ENCODE measurements around the gene KANSL1. TPM values are rescaled to one million over a fixed set of nuclear protein-coding genes. Genes with fewer than 3 reads are reported as not detected.
A peak's percentile ranks its signal among the peaks of the same experiment; 100 is the strongest.

Gene KANSL1
- polyA plus RNA-seq, 1 of the 3 experiments (the other 2 are of a cell fraction) = 10.0 TPM

DNA sequence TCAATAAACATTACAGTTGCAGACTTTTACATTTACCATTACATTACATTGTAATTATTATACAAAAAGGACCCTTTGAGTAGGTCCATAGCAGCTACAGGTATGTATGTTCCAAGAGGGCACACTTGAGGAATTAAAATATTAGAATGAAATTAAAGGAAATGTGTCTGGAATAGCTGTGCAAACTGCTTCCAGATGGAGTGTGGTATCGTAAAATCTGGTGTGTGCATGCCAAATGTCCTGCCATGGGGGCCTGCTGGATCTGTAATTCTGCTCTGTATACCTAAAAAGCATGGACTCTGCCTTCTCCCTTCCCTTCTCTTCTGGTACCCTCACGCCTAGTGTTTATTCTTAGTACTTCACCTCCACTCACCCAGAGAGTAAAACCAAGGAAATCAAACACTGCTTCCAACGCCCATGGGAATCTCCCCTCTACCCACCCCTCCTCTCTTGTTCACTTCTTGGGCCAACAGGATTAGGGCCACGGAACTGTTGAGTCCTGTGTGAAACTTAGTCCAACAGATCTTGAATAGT is 155.4 kb downstream of the KANSL1 start:
- no peaks in the 10 kb centered on the region for H3K9me3 ChIP-seq
- 91% methylated on average over 4 of the region's 4 CpGs for WGBS (ENCODE audit: low lambda C conversion rate)
- TF ChIP-seq TCF12 (IDR thresholded peaks at IDR 0.05) (no peak), FOXM1 (IDR thresholded peaks at IDR 0.05; ENCODE audit: low read depth) (no peak), MEF2A (IDR thresholded peaks at IDR 0.05; ENCODE audit: borderline replicate concordance, low read depth) (no peak), MXI1 (IDR thresholded peaks at IDR 0.05; ENCODE audit: low read depth, low read length) (no peak), NFIC (IDR thresholded peaks at IDR 0.05; ENCODE audit: borderline replicate concordance) (no peak), RCOR1 (IDR thresholded peaks at IDR 0.05; ENCODE audit: low read length) (peak; percentile 55; the same call in 1 of the 2 replicates)
- TF ChIP-seq, protein P1, sequence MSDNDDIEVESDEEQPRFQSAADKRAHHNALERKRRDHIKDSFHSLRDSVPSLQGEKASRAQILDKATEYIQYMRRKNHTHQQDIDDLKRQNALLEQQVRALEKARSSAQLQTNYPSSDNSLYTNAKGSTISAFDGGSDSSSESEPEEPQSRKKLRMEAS (IDR thresholded peaks at IDR 0.05; ENCODE audit: low read depth) = no peak
- TF ChIP-seq, protein P2, sequence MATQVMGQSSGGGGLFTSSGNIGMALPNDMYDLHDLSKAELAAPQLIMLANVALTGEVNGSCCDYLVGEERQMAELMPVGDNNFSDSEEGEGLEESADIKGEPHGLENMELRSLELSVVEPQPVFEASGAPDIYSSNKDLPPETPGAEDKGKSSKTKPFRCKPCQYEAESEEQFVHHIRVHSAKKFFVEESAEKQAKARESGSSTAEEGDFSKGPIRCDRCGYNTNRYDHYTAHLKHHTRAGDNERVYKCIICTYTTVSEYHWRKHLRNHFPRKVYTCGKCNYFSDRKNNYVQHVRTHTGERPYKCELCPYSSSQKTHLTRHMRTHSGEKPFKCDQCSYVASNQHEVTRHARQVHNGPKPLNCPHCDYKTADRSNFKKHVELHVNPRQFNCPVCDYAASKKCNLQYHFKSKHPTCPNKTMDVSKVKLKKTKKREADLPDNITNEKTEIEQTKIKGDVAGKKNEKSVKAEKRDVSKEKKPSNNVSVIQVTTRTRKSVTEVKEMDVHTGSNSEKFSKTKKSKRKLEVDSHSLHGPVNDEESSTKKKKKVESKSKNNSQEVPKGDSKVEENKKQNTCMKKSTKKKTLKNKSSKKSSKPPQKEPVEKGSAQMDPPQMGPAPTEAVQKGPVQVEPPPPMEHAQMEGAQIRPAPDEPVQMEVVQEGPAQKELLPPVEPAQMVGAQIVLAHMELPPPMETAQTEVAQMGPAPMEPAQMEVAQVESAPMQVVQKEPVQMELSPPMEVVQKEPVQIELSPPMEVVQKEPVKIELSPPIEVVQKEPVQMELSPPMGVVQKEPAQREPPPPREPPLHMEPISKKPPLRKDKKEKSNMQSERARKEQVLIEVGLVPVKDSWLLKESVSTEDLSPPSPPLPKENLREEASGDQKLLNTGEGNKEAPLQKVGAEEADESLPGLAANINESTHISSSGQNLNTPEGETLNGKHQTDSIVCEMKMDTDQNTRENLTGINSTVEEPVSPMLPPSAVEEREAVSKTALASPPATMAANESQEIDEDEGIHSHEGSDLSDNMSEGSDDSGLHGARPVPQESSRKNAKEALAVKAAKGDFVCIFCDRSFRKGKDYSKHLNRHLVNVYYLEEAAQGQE (IDR thresholded peaks at IDR 0.05; ENCODE audit: low read depth, low read length) = no peak

DNA sequence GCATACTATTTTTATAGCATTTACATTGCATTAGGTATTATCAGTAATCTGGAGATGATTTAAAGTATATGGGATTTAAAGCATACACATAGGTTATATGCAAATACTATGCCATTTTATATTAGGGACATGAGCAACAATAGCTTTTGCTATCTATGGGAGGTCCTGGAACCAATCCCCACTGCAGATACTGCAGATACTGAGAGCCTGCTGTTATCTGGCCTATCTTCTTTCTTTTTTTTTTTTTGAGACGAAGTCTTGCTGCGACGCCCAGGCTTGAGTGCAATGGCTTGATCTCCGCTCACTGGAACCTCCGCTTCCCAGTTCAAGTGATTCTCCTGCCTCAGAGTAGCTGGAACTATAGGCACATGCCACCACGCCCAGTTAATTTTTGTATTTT is 156.7 kb downstream of the KANSL1 start:
- H3K4me3 ChIP-seq (ENCODE audit: low read depth in 2 of 2, low read length in 1 of 2) = no peak overlapping the region
- H3K27me3 ChIP-seq (ENCODE audit: insufficient read depth) = no peaks in the 10 kb centered on the region
- peaks cover 91 to 97% of the 10 kb centered on the region in 2 experiments for H3K36me3 ChIP-seq (replicated peaks in 1 of 2; ENCODE audit: control insufficient read depth in 1 of 2, insufficient read depth in 2 of 2, low read length in 1 of 2)
- no peaks in the 10 kb centered on the region for H3K9me2 ChIP-seq
- no peaks in the 10 kb centered on the region for H4K20me1 ChIP-seq (ENCODE audit: insufficient read depth)
- CTCF ChIA-PET = interaction anchor here (0.6 to 5.9 kb wide), 5 partner anchors 9 to 251 kb away, joined by 3 to 58 read pairs (median 3); partner anchors contain the start of gene KANSL1
- 83% methylated on average over 6 of the region's 6 CpGs for WGBS (ENCODE audit: low lambda C conversion rate)
- no peak overlapping the region for H2AFZ ChIP-seq (ENCODE audit: low read depth)
- H3K27ac ChIP-seq (ENCODE audit: low read depth in 2 of 2, low read length in 1 of 2) = no peak overlapping the region
- no peak for DNase-seq
- peaks cover 16% of the 10 kb centered on the region; the same call in 1 of the 2 replicates for H3K79me2 ChIP-seq (ENCODE audit: insufficient read depth)
- TF ChIP-seq MEF2A (IDR thresholded peaks at IDR 0.05; ENCODE audit: borderline replicate concordance, low read depth) = no peak
- TF ChIP-seq, protein P3, sequence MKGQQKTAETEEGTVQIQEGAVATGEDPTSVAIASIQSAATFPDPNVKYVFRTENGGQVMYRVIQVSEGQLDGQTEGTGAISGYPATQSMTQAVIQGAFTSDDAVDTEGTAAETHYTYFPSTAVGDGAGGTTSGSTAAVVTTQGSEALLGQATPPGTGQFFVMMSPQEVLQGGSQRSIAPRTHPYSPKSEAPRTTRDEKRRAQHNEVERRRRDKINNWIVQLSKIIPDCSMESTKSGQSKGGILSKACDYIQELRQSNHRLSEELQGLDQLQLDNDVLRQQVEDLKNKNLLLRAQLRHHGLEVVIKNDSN (IDR thresholded peaks at IDR 0.05; ENCODE audit: borderline replicate concordance, low read depth) = no peak
- TF ChIP-seq, protein P4, sequence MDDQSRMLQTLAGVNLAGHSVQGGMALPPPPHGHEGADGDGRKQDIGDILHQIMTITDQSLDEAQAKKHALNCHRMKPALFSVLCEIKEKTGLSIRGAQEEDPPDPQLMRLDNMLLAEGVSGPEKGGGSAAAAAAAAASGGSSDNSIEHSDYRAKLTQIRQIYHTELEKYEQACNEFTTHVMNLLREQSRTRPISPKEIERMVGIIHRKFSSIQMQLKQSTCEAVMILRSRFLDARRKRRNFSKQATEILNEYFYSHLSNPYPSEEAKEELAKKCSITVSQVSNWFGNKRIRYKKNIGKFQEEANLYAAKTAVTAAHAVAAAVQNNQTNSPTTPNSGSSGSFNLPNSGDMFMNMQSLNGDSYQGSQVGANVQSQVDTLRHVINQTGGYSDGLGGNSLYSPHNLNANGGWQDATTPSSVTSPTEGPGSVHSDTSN (IDR thresholded peaks at IDR 0.05) = no peak
- no peak for TF ChIP-seq SIN3A (IDR thresholded peaks at IDR 0.05; ENCODE audit: borderline replicate concordance, low read depth, low read length)
- TF ChIP-seq, protein P5, sequence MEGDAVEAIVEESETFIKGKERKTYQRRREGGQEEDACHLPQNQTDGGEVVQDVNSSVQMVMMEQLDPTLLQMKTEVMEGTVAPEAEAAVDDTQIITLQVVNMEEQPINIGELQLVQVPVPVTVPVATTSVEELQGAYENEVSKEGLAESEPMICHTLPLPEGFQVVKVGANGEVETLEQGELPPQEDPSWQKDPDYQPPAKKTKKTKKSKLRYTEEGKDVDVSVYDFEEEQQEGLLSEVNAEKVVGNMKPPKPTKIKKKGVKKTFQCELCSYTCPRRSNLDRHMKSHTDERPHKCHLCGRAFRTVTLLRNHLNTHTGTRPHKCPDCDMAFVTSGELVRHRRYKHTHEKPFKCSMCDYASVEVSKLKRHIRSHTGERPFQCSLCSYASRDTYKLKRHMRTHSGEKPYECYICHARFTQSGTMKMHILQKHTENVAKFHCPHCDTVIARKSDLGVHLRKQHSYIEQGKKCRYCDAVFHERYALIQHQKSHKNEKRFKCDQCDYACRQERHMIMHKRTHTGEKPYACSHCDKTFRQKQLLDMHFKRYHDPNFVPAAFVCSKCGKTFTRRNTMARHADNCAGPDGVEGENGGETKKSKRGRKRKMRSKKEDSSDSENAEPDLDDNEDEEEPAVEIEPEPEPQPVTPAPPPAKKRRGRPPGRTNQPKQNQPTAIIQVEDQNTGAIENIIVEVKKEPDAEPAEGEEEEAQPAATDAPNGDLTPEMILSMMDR (IDR thresholded peaks at IDR 0.05) = no peak
- no peak for TF ChIP-seq SMC3 (IDR thresholded peaks at IDR 0.05; ENCODE audit: low read depth, low read length)
- no peak for TF ChIP-seq RFX5 (IDR thresholded peaks at IDR 0.05; ENCODE audit: low read length)
- no peaks in the 10 kb centered on the region for H3K9me3 ChIP-seq
- POLR2A ChIA-PET = no interaction called here
- H3K9ac ChIP-seq = no peak overlapping the region
- peaks cover 0 to 23% of the 10 kb centered on the region in 2 experiments; a peak in 2 of 4 replicates for H3K4me1 ChIP-seq (ENCODE audit: control insufficient read depth in 1 of 2, insufficient read depth in 2 of 2, low read depth in 1 of 2, low read length in 1 of 2)
- H3F3A ChIP-seq (replicated peaks; ENCODE audit: insufficient read depth) = no peaks in the 10 kb centered on the region
- H3K4me2 ChIP-seq = no peak overlapping the region

More for the DNA sequence above, 155.4 kb downstream of the KANSL1 start:
- ChIA-PET CTCF (interaction anchor here (0.9 to 5.9 kb wide), 11 partner anchors 7 to 249 kb away, joined by 3 to 58 read pairs (median 4); partner anchors contain the start of gene KANSL1), POLR2A (interaction anchor here (2.0 kb wide), 1 partner anchor 10 kb away, joined by 4 read pairs; no protein-coding TSS in a partner anchor)
- no peak overlapping the region for H3K9ac ChIP-seq
- no peak overlapping the region for H3K4me3 ChIP-seq (ENCODE audit: low read depth in 2 of 2, low read length in 1 of 2)
- no peaks in the 10 kb centered on the region for H4K20me1 ChIP-seq (ENCODE audit: insufficient read depth)
- peak; percentile 62 for DNase-seq
- H3K9me2 ChIP-seq = no peaks in the 10 kb centered on the region
- peak overlapping the region in 1 of 2 experiments; percentile 41; a peak in 2 of 4 replicates for H3K27ac ChIP-seq (ENCODE audit: low read depth in 2 of 2, low read length in 1 of 2)
- H2AFZ ChIP-seq (ENCODE audit: low read depth) = no peak overlapping the region
- H3K4me2 ChIP-seq = no peak overlapping the region
- H3K79me2 ChIP-seq (ENCODE audit: insufficient read depth) = peaks cover 26% of the 10 kb centered on the region
- H3F3A ChIP-seq (replicated peaks; ENCODE audit: insufficient read depth) = no peaks in the 10 kb centered on the region
- peaks cover 94% of the 10 kb centered on the region in 2 experiments for H3K36me3 ChIP-seq (replicated peaks in 1 of 2; ENCODE audit: control insufficient read depth in 1 of 2, insufficient read depth in 2 of 2, low read length in 1 of 2)
- no peaks in the 10 kb centered on the region for H3K27me3 ChIP-seq (ENCODE audit: insufficient read depth)
- peaks cover 0 to 23% of the 10 kb centered on the region in 2 experiments; a peak in 2 of 4 replicates for H3K4me1 ChIP-seq (ENCODE audit: control insufficient read depth in 1 of 2, insufficient read depth in 2 of 2, low read depth in 1 of 2, low read length in 1 of 2)
